Anterior cingulate cortex (tissue), 58 donors: ENCODE measurements around the gene CWC22.
A peak's percentile ranks its signal among the peaks of the same experiment; 100 is the strongest.
"Not testable (repeated sequence)": the region's sequence is repeated elsewhere in the genome, so short reads cannot be mapped to it uniquely, and the experiment has no call there.

Source experiments
- DNase-seq, 58 donors: peaks; one replicate each; lab custom pipeline; 2025; lab: John Stamatoyannopoulos, UW

The CWC22 gene

GRCh38 chr2:180006781-180007579 lies at the start of gene CWC22:
TSS of gene CWC22 (minus strand) at chr2:180007297. CDS start at chr2:179993341, 13,956 bp downstream.
- DNase-seq = peak; percentile 16 to 93 (median 84)

- DNase-seq = no peak
Observed at GRCh38 chr2:180056367-180057118, 49.4 kb upstream of the CWC22 start.

- DNase-seq = not testable (repeated sequence)
Observed at GRCh38 chr2:180054576-180054975, 47.5 kb upstream of the CWC22 start.

GRCh38 chr2:180050246-180050645 lies 43.1 kb upstream of the CWC22 start:
- no peak for DNase-seq

- no peak for DNase-seq
Observed at GRCh38 chr2:180048251-180048650, 41.2 kb upstream of the CWC22 start.

- DNase-seq = no peak
Observed at GRCh38 chr2:180046776-180047175, 39.7 kb upstream of the CWC22 start.

- DNase-seq = no peak
Observed at GRCh38 chr2:180046202-180046601, 39.1 kb upstream of the CWC22 start.

- peak in 1 of 58 donors; percentile 29 for DNase-seq
Observed at GRCh38 chr2:180040146-180040925, 33.2 kb upstream of the CWC22 start.

- no peak for DNase-seq
Observed at GRCh38 chr2:180038997-180039396, 31.9 kb upstream of the CWC22 start.

GRCh38 chr2:180033993-180034894 lies 27.1 kb upstream of the CWC22 start:
- DNase-seq = no peak

- DNase-seq = no peak
Observed at GRCh38 chr2:180029575-180029974, 22.5 kb upstream of the CWC22 start.

GRCh38 chr2:180021850-180022249 lies 14.8 kb upstream of the CWC22 start:
- no peak for DNase-seq

GRCh38 chr2:180017784-180018183 lies 10.7 kb upstream of the CWC22 start:
- DNase-seq = no peak

- DNase-seq = no peak
Observed at GRCh38 chr2:180016937-180017336, 9.8 kb upstream of the CWC22 start.

- no peak for DNase-seq
Observed at GRCh38 chr2:180015951-180016709, 9.0 kb upstream of the CWC22 start.

GRCh38 chr2:180012523-180012922 lies 5.4 kb upstream of the CWC22 start:
- DNase-seq = no peak

GRCh38 chr2:180010701-180011100 lies 3.6 kb upstream of the CWC22 start:
- no peak for DNase-seq

GRCh38 chr2:180006231-180006630 lies 866 bp downstream of the CWC22 start:
- DNase-seq = no peak

GRCh38 chr2:180005465-180005864 lies 1.6 kb downstream of the CWC22 start:
- not testable (repeated sequence) for DNase-seq
